Memory B cell (primary cell): ENCODE measurements around the gene ITGA7.

Experiments
- ATAC-seq: fragments of 150-1000 bp; cut with Tn5 transposase; 2 replicates; pipeline ENCODE4 v1.10.0; 2021; ENCODE audit warnings: low read depth, mild to moderate bottlenecking, moderate library complexity
- DNase-seq, 2 donors: peaks; one replicate each; pipeline ENCODE4 v3.0.0; 2022; ENCODE audit warnings: low spot score in 2 of 2
- H3K27ac Mint-ChIP-seq: one replicate; pipeline ENCODE4 v1.8.0; 2022; ENCODE audit warnings: mild to moderate bottlenecking, moderate library complexity, mixed read lengths
- H3K27me3 Mint-ChIP-seq: one replicate; pipeline ENCODE4 v1.8.0; 2022; ENCODE audit warnings: mixed read lengths
- H3K36me3 Mint-ChIP-seq: one replicate; pipeline ENCODE4 v1.8.0; 2022; ENCODE audit warnings: mild to moderate bottlenecking, mixed read lengths
- H3K4me1 Mint-ChIP-seq: one replicate; pipeline ENCODE4 v1.8.0; 2022; ENCODE audit warnings: mixed read lengths
- H3K4me3 Mint-ChIP-seq: one replicate; pipeline ENCODE4 v1.8.0; 2022; ENCODE audit warnings: mild to moderate bottlenecking, moderate library complexity, mixed read lengths
- H3K9me3 Mint-ChIP-seq: one replicate; pipeline ENCODE4 v1.8.0; 2022; ENCODE audit warnings: mixed read lengths

ITGA7 gene

DNA sequence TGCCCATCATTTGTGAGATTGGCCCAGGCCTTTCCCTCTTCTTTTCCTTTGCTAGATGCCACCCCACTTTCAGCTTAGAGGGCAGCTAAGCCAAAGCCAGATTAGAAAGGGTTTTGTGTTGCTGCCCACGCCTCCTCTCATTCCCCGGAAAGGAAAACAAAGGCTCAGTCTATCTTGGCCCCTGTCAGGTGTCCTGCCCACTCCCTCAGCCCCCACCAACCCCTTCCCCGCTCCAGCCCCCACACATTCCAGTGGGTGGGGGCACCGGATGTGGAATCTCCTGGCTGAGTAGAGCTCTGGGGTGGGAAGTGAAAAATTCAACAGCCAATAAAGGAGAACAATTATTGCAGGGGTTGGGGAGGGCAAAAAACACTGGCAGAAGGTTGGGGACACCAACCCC is 10.3 kb upstream of the ITGA7 start:
- ATAC-seq = no peak
- no peak overlapping the region for H3K27ac Mint-ChIP-seq

GRCh38 chr12:55717011-55718007 is 9.6 kb upstream of the ITGA7 start:
- Mint-ChIP-seq H3K27me3 (no peaks in the 10 kb centered on the region), H3K4me1 (peaks cover 27% of the 10 kb centered on the region), H3K9me3 (no peaks in the 10 kb centered on the region), H3K36me3 (no peaks in the 10 kb centered on the region), H3K27ac (peak overlapping the region; percentile 91), H3K4me3 (peak overlapping the region; percentile 92)
- ATAC-seq = no peak
- DNase-seq = no peak

More for the DNA sequence above, 10.3 kb upstream of the ITGA7 start:
- H3K9me3 Mint-ChIP-seq = no peaks in the 10 kb centered on the region
- peaks cover 27% of the 10 kb centered on the region for H3K4me1 Mint-ChIP-seq
- H3K27me3 Mint-ChIP-seq = no peaks in the 10 kb centered on the region
- no peak for DNase-seq
- no peak overlapping the region for H3K4me3 Mint-ChIP-seq
- H3K36me3 Mint-ChIP-seq = no peaks in the 10 kb centered on the region

DNA sequence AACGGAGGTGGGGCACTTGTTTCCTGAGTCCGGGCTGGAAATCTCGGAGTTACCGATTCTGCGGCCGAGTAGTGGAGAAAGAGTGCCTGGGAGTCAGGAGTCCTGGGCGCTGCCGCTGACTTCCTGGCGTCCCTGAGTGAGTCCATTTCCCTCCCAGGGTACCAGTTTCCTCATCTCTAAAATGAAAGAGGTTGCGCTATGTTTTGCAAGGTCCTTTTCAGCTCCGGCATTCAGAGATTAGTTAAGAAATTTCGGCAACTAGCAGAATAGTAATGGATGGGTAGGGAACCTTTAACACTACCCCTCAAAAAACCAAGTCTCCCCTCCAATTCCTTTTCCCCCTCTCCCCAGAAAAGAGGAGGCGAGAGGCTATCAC is 8.9 kb upstream of the ITGA7 start:
- Mint-ChIP-seq H3K4me1 (peaks cover 27% of the 10 kb centered on the region), H3K27me3 (no peaks in the 10 kb centered on the region), H3K4me3 (peak overlapping the region; percentile 92), H3K9me3 (no peaks in the 10 kb centered on the region), H3K36me3 (no peaks in the 10 kb centered on the region), H3K27ac (peak overlapping the region; percentile 91)
- DNase-seq (no peak), ATAC-seq (no peak)

DNA sequence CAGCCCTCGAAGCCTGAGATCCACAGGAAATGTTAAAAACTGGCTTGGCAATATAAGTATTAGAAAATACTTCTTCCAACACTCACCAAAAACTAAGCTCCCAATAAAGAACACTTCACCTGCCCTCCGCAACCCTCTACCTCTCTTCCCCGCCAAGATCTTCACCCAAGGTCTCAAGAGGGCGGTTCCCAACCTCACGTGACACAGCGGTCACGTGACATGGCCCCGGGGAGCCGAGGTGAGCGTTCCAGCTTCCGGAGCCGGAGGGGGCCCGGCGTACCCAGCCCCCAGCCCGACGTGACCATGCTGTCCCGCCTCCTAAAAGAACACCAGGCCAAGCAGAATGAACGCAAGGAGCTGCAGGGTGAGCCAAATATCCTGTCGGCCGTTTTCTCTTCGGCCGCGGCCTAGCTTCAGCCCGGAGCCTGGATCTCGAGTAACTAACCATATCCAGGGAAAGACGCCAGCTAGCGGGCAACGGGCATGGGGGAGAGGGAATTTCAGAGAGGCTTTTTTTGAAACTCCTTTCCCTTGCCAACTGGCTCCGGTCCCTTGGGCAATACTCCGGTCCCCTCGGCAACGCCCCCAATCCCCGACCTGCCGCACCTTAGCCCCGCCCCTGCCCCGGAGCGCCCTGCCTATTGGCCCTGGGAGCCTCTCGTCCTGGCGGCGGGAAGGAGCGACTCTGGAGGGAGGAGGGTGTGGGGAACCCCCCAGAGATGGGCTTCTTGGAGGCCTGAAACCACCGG is 8.3 kb upstream of the ITGA7 start, which contains the start of gene BLOC1S1:
TSS of gene BLOC1S1 (plus strand) at position 214 of the 749 bp plus-strand sequence. CDS start at position 220, 6 bp downstream.
- Mint-ChIP-seq H3K27me3 (no peaks in the 10 kb centered on the region), H3K36me3 (no peaks in the 10 kb centered on the region), H3K4me1 (peaks cover 27% of the 10 kb centered on the region), H3K4me3 (peak within 1 kb of the TSS; percentile 92), H3K9me3 (no peaks in the 10 kb centered on the region), H3K27ac (peak within 1 kb of the TSS; percentile 91)
- ATAC-seq (peak; percentile 90), DNase-seq (peak; percentile 86 to 87)

DNA sequence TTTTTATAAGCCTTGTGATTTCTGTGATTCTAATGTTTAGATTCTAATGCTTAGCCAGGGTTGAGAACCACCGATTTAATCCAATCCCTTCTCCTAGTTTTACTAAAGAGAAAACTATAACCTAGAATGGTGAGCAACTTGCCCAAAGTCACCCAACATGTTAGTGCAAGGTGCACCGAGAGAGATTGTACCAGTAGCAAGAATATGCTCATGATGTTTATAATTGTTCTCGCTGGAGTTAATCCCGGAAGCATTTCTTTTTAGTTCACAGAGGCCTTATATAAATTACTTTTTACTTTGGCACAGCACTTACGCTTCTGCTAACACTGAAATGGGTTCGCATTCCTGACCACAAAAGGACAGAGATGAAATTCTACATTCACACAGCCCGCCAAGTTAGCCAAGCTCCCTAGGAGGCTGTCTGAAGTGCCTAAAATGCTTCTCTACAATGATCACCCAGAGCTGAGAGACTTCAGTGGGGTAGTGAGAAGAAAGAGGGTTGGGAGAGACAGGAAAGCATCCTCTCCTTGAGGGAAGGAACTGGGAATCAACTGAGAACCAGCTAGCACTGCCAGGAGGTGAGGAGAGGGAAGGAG is 7.6 kb upstream of the ITGA7 start:
- no peak for ATAC-seq
- no peaks in the 10 kb centered on the region for H3K9me3 Mint-ChIP-seq
- peaks cover 27% of the 10 kb centered on the region for H3K4me1 Mint-ChIP-seq
- H3K4me3 Mint-ChIP-seq = peak overlapping the region; percentile 92
- H3K27ac Mint-ChIP-seq = peak overlapping the region; percentile 91
- no peak for DNase-seq
- H3K36me3 Mint-ChIP-seq = no peaks in the 10 kb centered on the region
- H3K27me3 Mint-ChIP-seq = no peaks in the 10 kb centered on the region

- H3K27ac Mint-ChIP-seq = no peak overlapping the region
- no peaks in the 10 kb centered on the region for H3K36me3 Mint-ChIP-seq
- DNase-seq (no peak), ATAC-seq (no peak)
- H3K4me3 Mint-ChIP-seq = no peak overlapping the region
- H3K4me1 Mint-ChIP-seq = peaks cover 31% of the 10 kb centered on the region
- H3K27me3 Mint-ChIP-seq = peaks cover 1% of the 10 kb centered on the region
- H3K9me3 Mint-ChIP-seq = no peaks in the 10 kb centered on the region
Observed at GRCh38 chr12:55713721-55714120, 6.0 kb upstream of the ITGA7 start.

DNA sequence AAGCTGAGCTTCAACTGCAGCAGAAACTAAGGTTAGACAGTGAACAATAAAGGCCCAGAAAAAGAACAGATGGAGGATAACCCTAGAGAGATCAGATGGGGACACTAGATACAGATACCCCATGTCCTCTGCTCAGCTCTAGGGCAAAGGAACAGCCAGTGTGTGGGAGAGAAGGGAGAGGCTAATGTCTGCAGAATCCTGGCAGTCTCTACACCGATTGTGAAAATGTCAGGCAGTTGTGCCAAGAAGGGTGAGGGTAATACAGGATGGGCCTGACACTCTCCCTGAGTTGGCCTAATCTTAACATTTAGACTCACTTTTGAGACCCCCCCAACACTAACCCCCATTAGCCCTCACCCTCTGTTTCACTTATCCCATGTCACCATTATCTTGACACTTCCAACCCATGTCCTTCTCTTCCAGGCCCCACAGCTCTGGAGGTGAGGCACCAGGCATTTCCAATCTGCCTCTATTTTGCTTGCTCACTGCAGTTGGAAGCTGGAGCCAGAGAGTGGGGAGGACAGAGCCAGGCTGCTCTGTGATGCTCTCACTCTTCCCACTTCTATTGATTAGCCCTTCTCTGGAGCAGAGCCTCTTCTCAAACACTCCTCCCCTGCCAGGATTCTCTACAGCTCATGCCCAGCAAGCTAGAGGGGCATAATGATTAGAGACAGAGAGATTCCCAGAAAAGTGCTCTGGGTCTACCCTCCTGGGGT is 5.2 kb upstream of the ITGA7 start:
- H3K36me3 Mint-ChIP-seq = no peaks in the 10 kb centered on the region
- H3K9me3 Mint-ChIP-seq = no peaks in the 10 kb centered on the region
- H3K4me3 Mint-ChIP-seq = no peak overlapping the region
- DNase-seq (no peak), ATAC-seq (no peak)
- H3K4me1 Mint-ChIP-seq = peaks cover 29% of the 10 kb centered on the region
- peaks cover 7% of the 10 kb centered on the region for H3K27me3 Mint-ChIP-seq
- H3K27ac Mint-ChIP-seq = no peak overlapping the region

DNA sequence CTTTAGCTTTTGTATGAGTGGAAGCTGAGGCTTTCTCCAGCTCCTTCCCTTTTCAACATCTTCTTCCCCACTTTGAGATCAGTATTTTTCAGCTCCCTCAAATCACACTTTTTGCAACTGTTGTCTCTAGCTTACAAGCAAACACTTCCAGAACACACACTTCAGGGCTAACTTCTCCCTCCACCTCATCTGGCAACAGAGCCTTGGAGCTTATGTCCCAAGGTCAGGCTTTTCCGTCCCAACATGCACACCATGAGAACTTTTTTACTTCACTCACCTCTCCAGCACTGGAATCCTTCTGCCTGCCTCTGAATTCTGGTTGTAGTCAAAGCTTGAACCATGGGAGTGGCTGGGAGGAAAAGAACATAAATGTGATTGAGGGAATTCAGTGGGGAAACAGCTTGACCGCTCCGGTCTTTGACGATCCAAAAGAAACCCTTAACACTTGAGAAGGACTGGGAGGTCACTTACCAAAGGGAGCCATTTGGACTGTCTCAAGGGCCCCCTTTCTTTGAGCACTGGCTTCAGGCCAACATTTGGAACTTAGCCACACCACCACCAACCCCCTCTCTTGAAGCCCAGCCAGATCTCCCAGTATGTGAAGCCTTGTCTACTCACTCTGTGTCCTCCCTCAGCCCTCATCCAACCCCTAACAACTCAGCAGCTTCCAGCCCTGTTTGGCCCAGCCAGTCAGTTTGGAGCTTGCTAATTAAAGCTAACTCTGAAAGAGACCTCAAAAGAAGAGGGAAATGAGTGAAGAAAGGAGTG is 4.3 kb upstream of the ITGA7 start:
- H3K27me3 Mint-ChIP-seq = peaks cover 7% of the 10 kb centered on the region
- ATAC-seq = no peak
- no peak overlapping the region for H3K27ac Mint-ChIP-seq
- no peaks in the 10 kb centered on the region for H3K9me3 Mint-ChIP-seq
- no peak overlapping the region for H3K4me3 Mint-ChIP-seq
- DNase-seq = no peak
- peaks cover 23% of the 10 kb centered on the region for H3K4me1 Mint-ChIP-seq
- H3K36me3 Mint-ChIP-seq = no peaks in the 10 kb centered on the region

GRCh38 chr12:55708695-55709233 is 1.1 kb upstream of the ITGA7 start:
- Mint-ChIP-seq H3K27me3 (peaks cover 10% of the 10 kb centered on the region), H3K27ac (no peak overlapping the region), H3K9me3 (no peaks in the 10 kb centered on the region), H3K4me1 (peaks cover 18% of the 10 kb centered on the region), H3K36me3 (no peaks in the 10 kb centered on the region), H3K4me3 (peak overlapping the region; percentile 80)
- ATAC-seq = no peak
- no peak for DNase-seq

GRCh38 chr12:55707219-55707671 is 459 bp downstream of the ITGA7 start:
- DNase-seq = no peak

GRCh38 chr12:55706568-55707218 is 1.0 kb downstream of the ITGA7 start:
- Mint-ChIP-seq H3K4me3 (peak overlapping the region; percentile 80), H3K27me3 (peaks cover 12% of the 10 kb centered on the region), H3K4me1 (peaks cover 18% of the 10 kb centered on the region), H3K9me3 (no peaks in the 10 kb centered on the region), H3K27ac (no peak overlapping the region), H3K36me3 (no peaks in the 10 kb centered on the region)
- no peak for ATAC-seq
- DNase-seq = no peak

More at GRCh38 chr12:55707219-55707671, 459 bp downstream of the ITGA7 start:
- H3K4me1 Mint-ChIP-seq = peaks cover 18% of the 10 kb centered on the region
- H3K27me3 Mint-ChIP-seq = peaks cover 12% of the 10 kb centered on the region
- H3K36me3 Mint-ChIP-seq = no peaks in the 10 kb centered on the region
- H3K4me3 Mint-ChIP-seq = peak overlapping the region; percentile 80
- H3K27ac Mint-ChIP-seq = no peak overlapping the region
- ATAC-seq = peak; percentile 8
- no peaks in the 10 kb centered on the region for H3K9me3 Mint-ChIP-seq

DNA sequence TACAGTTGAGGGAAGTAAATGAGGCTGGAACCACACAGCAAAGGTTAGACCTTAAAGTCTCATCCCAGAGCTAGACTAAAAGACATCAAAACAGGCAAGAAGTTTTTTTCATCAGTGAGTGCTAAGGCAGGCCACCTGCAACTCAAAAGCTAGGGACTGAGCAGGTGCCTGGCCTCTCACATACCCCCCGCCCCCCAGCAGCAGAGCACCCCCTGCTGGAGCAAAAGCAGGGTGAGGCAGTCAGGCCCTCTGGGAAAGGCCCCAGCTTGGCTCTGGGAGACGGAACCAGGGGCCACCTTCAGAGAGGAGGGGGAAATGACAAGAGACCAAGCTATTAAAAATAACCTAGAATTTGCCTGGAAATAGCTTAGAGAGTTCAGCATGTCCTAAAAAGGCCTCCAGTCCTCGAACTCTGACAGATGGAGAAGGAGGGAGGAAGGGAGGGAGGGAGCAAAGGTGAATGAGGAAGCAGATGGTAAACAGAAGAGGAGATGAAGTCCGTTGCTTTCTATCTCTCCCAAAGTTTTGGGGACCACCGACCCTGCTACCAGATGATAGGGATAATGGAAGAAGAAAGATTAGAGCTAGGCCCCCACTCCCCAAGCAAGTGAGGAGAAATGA is 1.8 kb downstream of the ITGA7 start:
- ATAC-seq (peak; percentile 65), DNase-seq (no peak)
- Mint-ChIP-seq H3K27ac (no peak overlapping the region), H3K4me3 (peak overlapping the region; percentile 2), H3K27me3 (peaks cover 12% of the 10 kb centered on the region), H3K4me1 (peaks cover 18% of the 10 kb centered on the region), H3K9me3 (no peaks in the 10 kb centered on the region), H3K36me3 (no peaks in the 10 kb centered on the region)
